ENCODE results near the gene CCDC117. TPM values are rescaled to one million over a fixed set of nuclear protein-coding genes. Genes with fewer than 3 reads are reported as not detected.

Gene CCDC117
- total RNA-seq, 1 experiment from 2014 or later = 18.1 TPM

- no peak overlapping the region for H3K27ac ChIP-seq (ENCODE audit: low read length)
- DNase-seq (ENCODE audit: low read depth, low spot score) (no peak), ATAC-seq (no peak)
- BruUV-seq (replicated peaks) = no TSS peak
- H3K4me1 ChIP-seq (ENCODE audit: control insufficient read depth, insufficient read depth, low read length) = no peaks in the 10 kb centered on the region; the same call in 1 of the 2 replicates
- peaks cover 21% of the 10 kb centered on the region for H3K36me3 ChIP-seq (ENCODE audit: control insufficient read depth, insufficient read depth, low read length)
- intact Hi-C loops (cut with micrococcal nuclease; ENCODE audit: unreplicated experiment) = no loop called here
- CTCF ChIA-PET = no interaction called here
- no peaks in the 10 kb centered on the region for H3K9me3 ChIP-seq (ENCODE audit: control insufficient read depth, insufficient read depth, low read depth, low read length)
- no peaks in the 10 kb centered on the region for H3K27me3 ChIP-seq (ENCODE audit: control insufficient read depth, insufficient read depth, low read length)
- TF ChIP-seq CTCF (IDR thresholded peaks at IDR 0.05) (no peak), REST (IDR thresholded peaks at IDR 0.05; ENCODE audit: insufficient read depth in 1 of 2, low read depth in 2 of 2, low read length in 1 of 2) (no peak), SIN3A (IDR thresholded peaks at IDR 0.05; ENCODE audit: borderline replicate concordance, insufficient read depth, low read depth, low read length) (no peak), TCF7L2 (IDR thresholded peaks at IDR 0.05; ENCODE audit: low read depth, low read length) (no peak), POLR2AphosphoS5 (IDR thresholded peaks at IDR 0.05; ENCODE audit: low read depth, low read length) (no peak)
- H3K4me3 ChIP-seq (ENCODE audit: low read depth in 2 of 2, low read length in 2 of 2) = no peak overlapping the region
- POLR2A ChIA-PET = no interaction called here
- in situ Hi-C loops (cut with HindIII; ENCODE audit: low pct_unique_long_range_greater_than_20kb, low sequenced_read_pairs) = no loop called here
Observed at GRCh38 chr22:28793976-28794584, 21.6 kb downstream of the CCDC117 start.

- POLR2A ChIA-PET = no interaction called here
- no peaks in the 10 kb centered on the region for H3K9me3 ChIP-seq (ENCODE audit: control insufficient read depth, insufficient read depth, low read depth, low read length)
- DNase-seq (ENCODE audit: low read depth, low spot score) (no peak), ATAC-seq (no peak)
- no peaks in the 10 kb centered on the region; the same call in 1 of the 2 replicates for H3K4me1 ChIP-seq (ENCODE audit: control insufficient read depth, insufficient read depth, low read length)
- BruUV-seq (replicated peaks) = no TSS peak
- H3K36me3 ChIP-seq (ENCODE audit: control insufficient read depth, insufficient read depth, low read length) = peaks cover 29% of the 10 kb centered on the region
- H3K27ac ChIP-seq (ENCODE audit: low read length) = no peak overlapping the region
- no peak overlapping the region for H3K4me3 ChIP-seq (ENCODE audit: low read depth in 2 of 2, low read length in 2 of 2)
- CTCF ChIA-PET = no interaction called here
- intact Hi-C loops (cut with micrococcal nuclease; ENCODE audit: unreplicated experiment) = no loop called here
- TF ChIP-seq CTCF (IDR thresholded peaks at IDR 0.05) (no peak), REST (IDR thresholded peaks at IDR 0.05; ENCODE audit: insufficient read depth in 1 of 2, low read depth in 2 of 2, low read length in 1 of 2) (no peak)
- no peaks in the 10 kb centered on the region for H3K27me3 ChIP-seq (ENCODE audit: control insufficient read depth, insufficient read depth, low read length)
- in situ Hi-C loops (cut with HindIII; ENCODE audit: low pct_unique_long_range_greater_than_20kb, low sequenced_read_pairs) = no loop called here
Observed at GRCh38 chr22:28795071-28795693, 22.7 kb downstream of the CCDC117 start.

Measured in Panc1 (cell line).